BJ (cell line): Measurements from ENCODE around the gene MAML3. TPM values are rescaled to one million over a fixed set of nuclear protein-coding genes. Genes with fewer than 3 reads are reported as not detected.

Experiments
- CTCF ChIA-PET: fragments of 350-600 bp; formaldehyde crosslinking; extraction: SDS; loops from one replicate; lab custom pipeline; 2021; ENCODE audit warnings: antibody characterized with exemption, inconsistent platforms; lab: Yijun Ruan, JAX
- POLR2A ChIA-PET: fragments of 300-600 bp; sonication (Branson Sonifier 250); formaldehyde crosslinking; extraction: SDS; loops from one replicate; lab custom pipeline; 2021; ENCODE audit warnings: antibody characterized with exemption; lab: Charles Lee
- DNase-seq: peaks from one replicate; pipeline ENCODE4 v3.0.0-alpha.2; 2011; ENCODE audit warnings: low read depth
- H3K27me3 ChIP-seq: 2 replicates; pipeline ENCODE4 v1.6.0; 2011; ENCODE audit warnings: low read length; ENCODE audit not compliant: control insufficient read depth, insufficient read depth
- H3K36me3 ChIP-seq: 2 replicates; pipeline ENCODE4 v1.5.1; 2011; ENCODE audit warnings: low read length; ENCODE audit not compliant: control insufficient read depth, insufficient read depth
- H3K4me3 ChIP-seq: 2 replicates; pipeline ENCODE4 v1.5.1; 2011; ENCODE audit warnings: low read depth, mild to moderate bottlenecking, control low read depth, low read length
- CTCF ChIP-seq: IDR thresholded peaks from 2 replicates; pipeline ENCODE4 v1.5.1; 2011; ENCODE audit warnings: low read depth, mild to moderate bottlenecking, control low read depth, inconsistent platforms, low read length, moderate library complexity; ENCODE audit not compliant: insufficient read depth
- polyA plus RNA-seq: library from polyadenylated mRNA; depleted of rRNA; stranded (reverse); fragments of >200 nt; gene quantifications from 2 replicates; pipeline ENCODE4 v1.2.3, GENCODE V29; 2011

MAML3 gene
- polyA plus RNA-seq, 1 experiment, result 1.6 TPM

GRCh38 chr4:139690419-139690818 lies 463.6 kb downstream of the MAML3 start:
- no peak for DNase-seq
- POLR2A ChIA-PET, result interaction anchor here (0.6 kb wide), 1 partner anchor 16 kb away, joined by 3 read pairs; no protein-coding TSS in a partner anchor
- Histone ChIP-seq H3K4me3 (no peak overlapping the region), H3K27me3 (no peaks in the 10 kb centered on the region), H3K36me3 (no peaks in the 10 kb centered on the region)
- CTCF ChIA-PET, result interaction anchor here (0.5 to 0.9 kb wide), 2 partner anchors 462 to 563 kb away, joined by 3 read pairs; no protein-coding TSS in a partner anchor
- no peak for TF ChIP-seq CTCF

GRCh38 chr4:139689093-139689722 lies 464.8 kb downstream of the MAML3 start:
- DNase-seq, result no peak
- TF ChIP-seq CTCF, result no peak
- no peaks in the 10 kb centered on the region for H3K27me3 ChIP-seq
- no peak overlapping the region for H3K4me3 ChIP-seq
- ChIA-PET POLR2A (no interaction called here), CTCF (interaction anchor here (0.7 kb wide), 1 partner anchor 17 kb away, joined by 3 read pairs; no protein-coding TSS in a partner anchor)
- H3K36me3 ChIP-seq, result no peaks in the 10 kb centered on the region

- no peak for TF ChIP-seq CTCF
Observed at GRCh38 chr4:139686988-139687387, 467.0 kb downstream of the MAML3 start.

GRCh38 chr4:139686130-139686529 lies 467.9 kb downstream of the MAML3 start:
- H3K4me3 ChIP-seq, result no peak overlapping the region
- POLR2A ChIA-PET, result no interaction called here
- CTCF ChIA-PET, result interaction anchor here (0.6 to 1.7 kb wide), 2 partner anchors 9 to 896 kb away, joined by 3 to 4 read pairs; no protein-coding TSS in a partner anchor
- no peak for DNase-seq
- no peaks in the 10 kb centered on the region for H3K27me3 ChIP-seq
- no peaks in the 10 kb centered on the region for H3K36me3 ChIP-seq
- no peak for TF ChIP-seq CTCF

More at GRCh38 chr4:139686988-139687387, 467.0 kb downstream of the MAML3 start:
- H3K27me3 ChIP-seq, result no peaks in the 10 kb centered on the region
- ChIA-PET CTCF (no interaction called here), POLR2A (no interaction called here)
- H3K4me3 ChIP-seq, result no peak overlapping the region
- DNase-seq, result no peak
- H3K36me3 ChIP-seq, result no peaks in the 10 kb centered on the region

- DNase-seq, result no peak
- Histone ChIP-seq H3K4me3 (no peak overlapping the region), H3K36me3 (no peaks in the 10 kb centered on the region), H3K27me3 (no peaks in the 10 kb centered on the region)
- CTCF ChIA-PET, result interaction anchor here (0.6 to 1.7 kb wide), 3 partner anchors 10 to 71 kb away, joined by 3 to 4 read pairs (median 4); no protein-coding TSS in a partner anchor
- TF ChIP-seq CTCF, result no peak
- POLR2A ChIA-PET, result no interaction called here
Observed at GRCh38 chr4:139685180-139685579, 468.8 kb downstream of the MAML3 start.
